Activated naive CD4-positive, alpha-beta T cell treated with anti-CD3 and anti-CD28 coated beads for 36 hours (primary cell): ENCODE results near the gene CPNE2. TPM values are rescaled to one million over a fixed set of nuclear protein-coding genes. Genes with fewer than 3 reads are reported as not detected.
A peak's percentile ranks its signal among the peaks of the same experiment; 100 is the strongest.

Experiments used
- CTCF ChIA-PET: fragments of 350-600 bp; sonication (Branson Sonifier 250); formaldehyde crosslinking; loops from one replicate; lab custom pipeline; 2021; ENCODE audit warnings: antibody characterized with exemption; lab: Charles Lee
- DNase-seq: peaks from one replicate; pipeline ENCODE4 v3.0.0-alpha.2; 2020
- H3K27ac Mint-ChIP-seq: one replicate; pipeline ENCODE4 v1.8.0; 2021; ENCODE audit warnings: mild to moderate bottlenecking, mixed read lengths
- H3K27me3 Mint-ChIP-seq: one replicate; pipeline ENCODE4 v1.8.0; 2021; ENCODE audit warnings: low read depth, mixed read lengths
- H3K36me3 Mint-ChIP-seq: one replicate; pipeline ENCODE4 v1.8.0; 2021; ENCODE audit warnings: low read depth, mixed read lengths
- H3K4me1 Mint-ChIP-seq: one replicate; pipeline ENCODE4 v1.8.0; 2021; ENCODE audit warnings: low read depth, mixed read lengths
- H3K4me3 Mint-ChIP-seq: one replicate; pipeline ENCODE4 v1.8.0; 2021; ENCODE audit warnings: mild to moderate bottlenecking, moderate library complexity, mixed read lengths
- H3K9me3 Mint-ChIP-seq: one replicate; pipeline ENCODE4 v1.8.0; 2021; ENCODE audit warnings: mixed read lengths
- intact Hi-C: fragments of 100-400 bp; cut with micrococcal nuclease; formaldehyde crosslinking; loops from one replicate; pipeline ENCODE4 v1.15.1; 2023
- total RNA-seq, 2 experiments: library from RNA; stranded (reverse); gene quantifications; one replicate each; pipeline ENCODE4 v1.2.3, GENCODE V29; 2021

The CPNE2 gene
- total RNA-seq, 2 experiments from 2014 or later = 5.1 TPM

DNA sequence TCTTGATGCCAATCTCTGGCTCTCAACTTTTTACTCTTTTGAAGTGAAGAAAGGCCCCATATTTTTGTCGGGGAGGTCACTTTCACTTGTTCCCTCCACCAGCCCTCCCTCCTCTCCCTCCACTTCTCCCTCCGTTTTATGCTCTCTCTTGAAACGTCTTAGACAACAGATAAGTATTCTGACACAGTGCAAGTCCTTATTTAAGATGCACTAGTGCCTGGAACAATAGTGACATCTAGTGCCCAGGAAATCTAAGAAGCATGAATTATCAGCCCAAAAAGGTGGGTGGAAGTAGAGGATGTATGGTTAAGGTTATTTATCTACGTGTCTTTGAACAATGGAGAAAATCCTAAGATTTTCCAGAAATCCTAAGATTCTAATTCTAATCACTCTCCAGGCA lies 75.6 kb downstream of the CPNE2 start:
- CTCF ChIA-PET = interaction anchor here (0.7 to 2.4 kb wide), 3 partner anchors 74 to 292 kb away, joined by 4 to 17 read pairs (median 4); no protein-coding TSS in a partner anchor
- no peaks in the 10 kb centered on the region for H3K9me3 Mint-ChIP-seq
- no peak overlapping the region for H3K4me3 Mint-ChIP-seq
- no peak for DNase-seq
- H3K27me3 Mint-ChIP-seq = no peaks in the 10 kb centered on the region
- no peak overlapping the region for H3K27ac Mint-ChIP-seq
- H3K4me1 Mint-ChIP-seq = peaks cover 7% of the 10 kb centered on the region
- H3K36me3 Mint-ChIP-seq = peaks cover 26% of the 10 kb centered on the region
- intact Hi-C loops = loop anchor here (1.0 kb wide), 4 partner anchors 40 to 204 kb away; no protein-coding TSS in a partner anchor

DNA sequence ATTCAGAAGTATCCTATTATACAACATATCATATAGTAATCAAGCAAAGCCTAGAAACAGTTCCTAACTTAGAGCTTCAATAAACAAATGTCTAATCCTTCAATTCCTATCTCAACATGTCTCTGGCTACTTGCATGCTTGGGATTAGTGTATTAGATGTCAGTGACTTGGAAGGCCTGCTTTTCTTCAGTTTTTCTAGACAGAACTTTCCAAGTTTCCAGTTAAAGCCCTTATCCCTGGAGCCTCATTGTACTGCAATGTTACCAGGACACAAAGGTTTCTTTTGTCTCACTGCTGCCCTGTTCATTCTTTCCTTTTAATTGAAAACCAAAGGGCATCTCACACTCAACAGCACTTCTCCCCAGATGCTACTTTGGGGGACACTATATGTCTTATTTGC lies 76.9 kb downstream of the CPNE2 start:
- Mint-ChIP-seq H3K9me3 (no peaks in the 10 kb centered on the region), H3K27ac (no peak overlapping the region), H3K4me3 (no peak overlapping the region), H3K4me1 (peaks cover 7% of the 10 kb centered on the region), H3K27me3 (no peaks in the 10 kb centered on the region), H3K36me3 (peaks cover 28% of the 10 kb centered on the region)
- CTCF ChIA-PET = interaction anchor here (1.0 to 2.2 kb wide), 4 partner anchors 17 to 85 kb away, joined by 3 to 17 read pairs (median 7); partner anchors contain the start of gene CPNE2
- DNase-seq = no peak
- intact Hi-C loops = no loop called here

DNA sequence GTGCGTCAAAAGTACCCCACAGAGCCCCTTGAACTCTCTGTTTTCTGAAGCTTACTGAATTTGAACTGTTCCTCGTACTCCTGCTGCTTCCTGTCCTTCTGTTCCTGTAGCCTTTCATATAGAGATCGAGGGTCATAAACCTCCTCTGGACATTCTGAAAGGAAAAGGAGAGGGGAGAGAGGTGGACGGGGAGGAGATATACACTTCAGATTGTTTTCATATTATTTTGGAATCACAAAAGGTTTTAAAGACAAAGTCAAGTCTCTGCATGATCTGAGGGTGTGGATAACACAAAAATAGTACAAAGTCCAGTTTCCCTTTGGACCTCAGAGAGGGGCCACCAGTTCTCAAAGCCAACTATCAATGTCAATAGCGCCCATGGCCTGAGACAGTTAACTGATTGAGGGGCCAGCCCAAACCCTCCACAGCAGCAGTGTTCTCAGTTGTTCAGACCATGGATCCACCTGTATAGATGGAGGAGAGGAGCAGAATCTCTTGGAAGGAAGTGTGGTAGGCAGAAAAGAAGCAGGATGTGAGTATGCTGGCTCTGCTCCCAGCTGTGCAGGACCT lies 80.4 kb downstream of the CPNE2 start:
- Mint-ChIP-seq H3K27me3 (no peaks in the 10 kb centered on the region), H3K4me1 (peaks cover 4% of the 10 kb centered on the region), H3K27ac (no peak overlapping the region), H3K36me3 (peaks cover 24% of the 10 kb centered on the region), H3K9me3 (no peaks in the 10 kb centered on the region), H3K4me3 (no peak overlapping the region)
- CTCF ChIA-PET = interaction anchor here (0.6 to 0.9 kb wide), 2 partner anchors 77 to 80 kb away, joined by 3 to 4 read pairs; partner anchors contain the start of gene CPNE2
- no peak for DNase-seq
- intact Hi-C loops = no loop called here

DNA sequence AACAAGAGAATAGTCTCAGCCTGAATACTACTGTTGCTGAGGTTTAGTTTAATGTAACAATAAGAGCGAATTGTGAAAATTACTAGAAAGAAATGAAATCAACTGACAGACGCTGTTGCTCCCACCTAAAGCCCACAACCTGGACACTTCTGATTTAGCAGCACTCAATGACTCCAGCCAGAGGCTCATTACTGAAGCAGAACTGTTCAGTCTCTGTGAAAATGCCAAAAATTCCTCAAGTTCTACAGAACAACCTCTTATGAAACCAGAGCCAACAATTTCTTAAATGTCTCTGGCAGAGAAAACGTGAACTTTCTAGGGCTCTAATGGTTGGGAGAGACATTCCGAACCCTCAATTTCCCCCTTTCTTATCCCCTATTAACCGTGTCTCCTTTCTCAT lies 83.5 kb downstream of the CPNE2 start:
- H3K36me3 Mint-ChIP-seq = peaks cover 17% of the 10 kb centered on the region
- H3K27me3 Mint-ChIP-seq = no peaks in the 10 kb centered on the region
- no peak overlapping the region for H3K4me3 Mint-ChIP-seq
- DNase-seq = no peak
- peaks cover 3% of the 10 kb centered on the region for H3K4me1 Mint-ChIP-seq
- CTCF ChIA-PET = interaction anchor here (1.0 kb wide), 1 partner anchor 10 kb away, joined by 3 read pairs; the partner anchor contains the start of gene PSME3IP1
- intact Hi-C loops = no loop called here
- H3K27ac Mint-ChIP-seq = no peak overlapping the region
- no peaks in the 10 kb centered on the region for H3K9me3 Mint-ChIP-seq

DNA sequence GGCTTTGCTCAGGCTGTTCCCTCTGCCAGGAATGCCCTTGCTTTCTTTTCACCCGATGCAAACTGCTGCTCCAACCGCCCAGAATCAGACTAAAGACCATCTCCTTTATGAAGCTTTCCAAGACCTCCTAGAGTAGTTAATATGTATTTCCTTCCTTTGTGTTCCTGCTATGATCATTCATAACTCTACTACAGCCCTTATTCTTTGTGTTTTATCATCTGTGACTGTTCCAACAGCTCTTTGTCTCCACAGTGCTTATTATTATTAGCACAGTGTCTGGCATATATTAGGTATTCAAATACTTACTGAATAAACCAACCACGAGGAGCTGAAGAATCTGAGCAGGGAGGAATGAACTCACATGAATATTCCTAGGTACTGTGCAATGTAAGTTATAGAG lies 85.8 kb downstream of the CPNE2 start:
- peaks cover 15% of the 10 kb centered on the region for H3K4me1 Mint-ChIP-seq
- no peak overlapping the region for H3K4me3 Mint-ChIP-seq
- peaks cover 4% of the 10 kb centered on the region for H3K36me3 Mint-ChIP-seq
- H3K27me3 Mint-ChIP-seq = no peaks in the 10 kb centered on the region
- DNase-seq = no peak
- CTCF ChIA-PET = no interaction called here
- H3K9me3 Mint-ChIP-seq = no peaks in the 10 kb centered on the region
- H3K27ac Mint-ChIP-seq = no peak overlapping the region
- intact Hi-C loops = no loop called here

DNA sequence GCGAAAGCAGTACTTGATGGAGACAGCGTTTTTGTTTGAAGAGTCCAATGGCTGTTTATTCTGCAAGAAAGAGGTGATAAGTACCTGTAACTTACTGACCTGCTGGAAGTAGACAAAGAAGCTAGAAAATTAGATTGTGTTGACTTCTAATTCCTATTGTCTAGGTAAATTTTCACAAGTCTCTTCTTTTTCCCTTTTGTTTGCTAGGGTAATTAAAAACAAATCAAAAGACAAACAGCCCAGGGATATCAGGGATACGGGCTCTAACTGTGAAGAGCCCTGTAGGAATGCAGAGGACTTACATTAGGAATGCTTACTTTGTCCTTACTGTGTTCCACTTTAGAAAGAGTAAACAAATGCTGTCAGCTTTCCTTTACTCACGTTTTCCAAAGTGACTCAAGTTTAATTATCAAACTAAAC lies 86.4 kb downstream of the CPNE2 start:
- no peaks in the 10 kb centered on the region for H3K27me3 Mint-ChIP-seq
- no peak overlapping the region for H3K27ac Mint-ChIP-seq
- no peaks in the 10 kb centered on the region for H3K9me3 Mint-ChIP-seq
- no peaks in the 10 kb centered on the region for H3K36me3 Mint-ChIP-seq
- intact Hi-C loops = no loop called here
- no peak overlapping the region for H3K4me3 Mint-ChIP-seq
- peaks cover 17% of the 10 kb centered on the region for H3K4me1 Mint-ChIP-seq
- no peak for DNase-seq
- CTCF ChIA-PET = interaction anchor here (1.0 kb wide), 1 partner anchor 96 kb away, joined by 3 read pairs; no protein-coding TSS in a partner anchor

DNA sequence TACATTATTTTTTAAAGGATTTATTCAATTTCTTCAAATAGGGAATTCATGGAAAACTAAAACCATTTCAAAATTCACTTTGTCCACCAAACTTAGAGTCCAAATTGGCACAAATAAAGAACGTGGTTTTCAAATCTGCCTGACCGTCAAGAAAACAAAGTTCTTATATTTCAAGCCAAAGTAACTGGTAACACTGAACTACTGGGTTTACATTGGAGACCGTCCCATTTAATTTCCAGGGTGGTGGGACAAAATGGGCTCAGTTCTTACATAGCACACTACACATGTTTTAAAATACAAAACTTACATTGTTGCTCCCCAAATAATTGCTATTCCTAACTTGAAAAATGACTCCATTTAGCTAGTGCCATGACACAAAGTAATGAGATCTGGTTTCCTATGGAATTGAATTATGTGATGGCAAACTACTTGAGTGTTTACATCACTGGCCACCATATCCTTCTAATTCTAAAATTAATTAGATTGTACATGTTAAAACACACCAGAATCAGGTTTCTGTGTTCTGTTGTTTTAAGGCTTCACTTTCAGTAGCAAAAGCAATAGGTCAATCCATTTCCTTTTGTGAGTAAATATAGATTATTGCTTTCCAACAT lies 86.9 kb downstream of the CPNE2 start:
- CTCF ChIA-PET = interaction anchor here (1.0 kb wide), 1 partner anchor 97 kb away, joined by 3 read pairs; no protein-coding TSS in a partner anchor
- Mint-ChIP-seq H3K4me1 (peaks cover 21% of the 10 kb centered on the region), H3K27me3 (no peaks in the 10 kb centered on the region), H3K4me3 (no peak overlapping the region), H3K27ac (no peak overlapping the region), H3K9me3 (no peaks in the 10 kb centered on the region), H3K36me3 (no peaks in the 10 kb centered on the region)
- no peak for DNase-seq
- intact Hi-C loops = no loop called here

DNA sequence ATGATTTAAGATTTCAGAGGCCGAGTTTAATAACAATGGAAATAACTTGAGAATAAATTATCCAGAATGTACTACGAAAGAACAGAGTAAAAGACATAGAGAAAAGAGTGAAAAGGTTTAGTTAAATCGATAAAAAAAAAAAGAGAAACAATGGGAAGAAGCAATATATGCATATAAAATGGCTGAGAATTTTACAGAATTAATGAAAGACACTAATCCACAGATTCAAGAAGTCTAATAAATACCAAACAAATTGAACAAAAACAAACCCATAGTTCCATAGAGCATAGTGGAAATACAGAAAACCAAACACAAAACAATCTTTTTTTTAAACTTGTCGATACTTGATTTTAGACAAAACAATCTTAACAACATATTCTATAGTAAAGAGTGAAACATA lies 91.7 kb downstream of the CPNE2 start:
- intact Hi-C loops = no loop called here
- Mint-ChIP-seq H3K4me3 (peak overlapping the region; percentile 49), H3K36me3 (peaks cover 2% of the 10 kb centered on the region), H3K27ac (no peak overlapping the region), H3K4me1 (peaks cover 47% of the 10 kb centered on the region), H3K9me3 (no peaks in the 10 kb centered on the region), H3K27me3 (no peaks in the 10 kb centered on the region)
- no peak for DNase-seq
- CTCF ChIA-PET = interaction anchor here (1.2 kb wide), 1 partner anchor 99 kb away, joined by 3 read pairs; no protein-coding TSS in a partner anchor

DNA sequence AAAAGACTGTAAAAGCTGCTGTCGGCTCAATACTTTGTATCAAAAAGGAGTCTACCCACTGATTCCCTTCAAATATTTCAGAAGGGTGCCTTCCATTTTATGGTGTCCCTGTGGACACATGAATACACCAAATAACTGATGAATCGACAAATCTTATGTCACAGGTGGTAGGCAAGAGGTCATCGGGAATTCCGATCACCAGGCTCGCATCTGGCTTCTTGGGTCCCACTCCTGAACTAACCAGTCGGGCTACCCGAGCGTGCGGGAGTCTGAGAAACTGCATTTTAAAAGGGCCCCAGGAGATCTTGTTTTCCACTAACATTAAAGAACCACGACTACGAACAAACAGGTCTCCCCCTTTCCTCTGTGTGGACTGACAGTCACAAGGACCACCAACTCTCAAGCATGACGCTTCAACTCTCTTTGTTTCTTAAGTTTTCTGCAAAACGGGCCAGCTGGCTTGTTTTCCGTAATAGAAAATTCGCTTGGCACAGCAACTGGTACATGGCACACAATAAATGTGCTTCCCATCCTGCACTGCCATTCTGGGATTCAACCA lies 92.6 kb downstream of the CPNE2 start:
- CTCF ChIA-PET = interaction anchor here (0.7 to 1.1 kb wide), 3 partner anchors 9 to 269 kb away, joined by 3 read pairs; no protein-coding TSS in a partner anchor
- DNase-seq = no peak
- Mint-ChIP-seq H3K4me1 (peaks cover 48% of the 10 kb centered on the region), H3K9me3 (no peaks in the 10 kb centered on the region), H3K4me3 (peak overlapping the region; percentile 97), H3K27ac (peak overlapping the region; percentile 95), H3K36me3 (peaks cover 6% of the 10 kb centered on the region), H3K27me3 (no peaks in the 10 kb centered on the region)
- intact Hi-C loops = loop anchor here (5.0 kb wide), 1 partner anchor 232 kb away; no protein-coding TSS in a partner anchor

DNA sequence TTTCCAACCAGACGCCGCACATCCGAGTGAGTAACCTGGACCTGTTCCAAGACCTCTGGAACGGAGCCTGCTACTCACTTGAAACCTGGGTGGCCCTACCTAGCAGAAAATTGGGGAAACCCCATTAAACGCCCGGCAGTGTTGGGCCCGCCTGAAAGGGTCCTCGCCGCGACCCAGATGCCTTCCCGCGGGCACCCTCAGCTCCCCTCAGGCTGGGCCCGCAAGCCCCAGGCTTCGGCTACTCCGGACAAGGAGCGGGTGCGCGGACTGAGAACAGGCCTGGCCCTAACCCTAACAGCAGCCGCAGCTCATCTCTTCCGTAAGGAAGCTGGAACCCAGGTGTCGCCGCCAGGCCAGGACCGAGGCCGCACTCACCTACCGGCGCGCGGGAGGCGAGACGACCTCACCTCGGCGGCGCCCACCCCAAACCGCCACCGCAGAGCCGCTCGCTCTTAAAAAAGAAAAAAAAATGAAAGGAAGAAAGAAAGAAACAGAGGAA lies 93.1 kb downstream of the CPNE2 start:
- CTCF ChIA-PET = interaction anchor here (0.6 to 1.1 kb wide), 7 partner anchors 10 to 270 kb away, joined by 3 to 6 read pairs (median 3); no protein-coding TSS in a partner anchor
- no peaks in the 10 kb centered on the region for H3K27me3 Mint-ChIP-seq
- intact Hi-C loops = loop anchor here (5.0 kb wide), 1 partner anchor 232 kb away; no protein-coding TSS in a partner anchor
- no peaks in the 10 kb centered on the region for H3K9me3 Mint-ChIP-seq
- DNase-seq = peak; percentile 52
- peaks cover 6% of the 10 kb centered on the region for H3K36me3 Mint-ChIP-seq
- H3K4me1 Mint-ChIP-seq = peaks cover 50% of the 10 kb centered on the region
- peak overlapping the region; percentile 95 for H3K27ac Mint-ChIP-seq
- peak overlapping the region; percentile 97 for H3K4me3 Mint-ChIP-seq

DNA sequence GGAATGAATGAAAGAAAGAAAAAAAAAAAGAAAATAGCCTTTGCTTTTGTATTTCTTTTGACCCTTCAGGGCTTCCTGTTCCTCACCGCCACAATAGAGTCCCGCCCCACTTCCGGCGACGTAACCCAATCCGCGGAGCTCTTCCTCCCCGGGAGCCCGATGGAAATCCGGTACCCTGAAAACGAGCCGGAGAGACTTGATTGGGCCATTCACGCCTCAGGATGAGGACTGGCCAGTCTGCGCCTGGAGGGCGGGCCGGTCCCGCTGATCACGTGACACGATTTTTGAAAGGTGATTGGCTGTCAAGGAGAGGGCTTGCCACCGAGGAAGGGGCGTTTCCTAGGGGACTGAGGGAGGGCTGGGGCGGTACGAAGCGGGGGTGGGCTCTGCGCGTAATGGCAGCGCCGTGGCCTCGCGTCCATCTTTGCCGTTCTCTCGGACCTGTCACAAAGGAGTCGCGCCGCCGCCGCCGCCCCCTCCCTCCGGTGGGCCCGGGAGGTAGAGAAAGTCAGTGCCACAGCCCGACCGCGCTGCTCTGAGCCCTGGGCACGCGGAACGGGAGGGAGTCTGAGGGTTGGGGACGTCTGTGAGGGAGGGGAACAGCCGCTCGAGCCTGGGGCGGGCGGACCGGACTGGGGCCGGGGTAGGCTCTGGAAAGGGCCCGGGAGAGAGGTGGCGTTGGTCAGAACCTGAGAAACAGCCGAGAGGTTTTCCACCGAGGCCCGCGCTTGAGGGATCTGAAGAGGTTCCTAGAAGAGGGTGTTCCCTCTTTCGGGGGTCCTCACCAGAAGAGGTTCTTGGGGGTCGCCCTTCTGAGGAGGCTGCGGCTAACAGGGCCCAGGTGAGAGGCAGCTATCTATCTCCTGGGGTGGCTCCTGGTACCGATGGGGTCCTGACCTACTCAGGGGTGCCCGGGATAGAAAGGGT lies 93.8 kb downstream of the CPNE2 start, which contains the start of the genes PSME3IP1 and RSPRY1:
TSS of gene PSME3IP1 (minus strand) at position 95 of the 927 bp plus-strand sequence. CDS start 12,185 bp downstream, outside the sequence.
TSS of gene RSPRY1 (plus strand) at position 385 of the 927 bp plus-strand sequence. CDS start 18,330 bp downstream, outside the sequence.
- DNase-seq = peak; percentile 100
- peaks cover 6% of the 10 kb centered on the region for H3K36me3 Mint-ChIP-seq
- no peaks in the 10 kb centered on the region for H3K27me3 Mint-ChIP-seq
- no peaks in the 10 kb centered on the region for H3K9me3 Mint-ChIP-seq
- peak within 1 kb of the TSS; percentile 95 for H3K27ac Mint-ChIP-seq
- CTCF ChIA-PET = interaction anchor here (0.6 to 1.4 kb wide), 8 partner anchors 9 to 270 kb away, joined by 3 to 6 read pairs (median 3); partner anchors contain the start of gene CPNE2
- intact Hi-C loops = loop anchor here (1.0 to 5.0 kb wide), 9 partner anchors 58 to 577 kb away; partner anchors contain the start of genes CCDC102A, KATNB1, NLRC5 and PLLP
- H3K4me1 Mint-ChIP-seq = peaks cover 52% of the 10 kb centered on the region
- H3K4me3 Mint-ChIP-seq = peak within 1 kb of the TSS; percentile 97
